Measurements from ENCODE around the gene STXBP5.

STXBP5 gene

GRCh38 chr6:147299035-147299434 is 94.8 kb downstream of the STXBP5 start:
- H3K27ac ChIP-seq (ENCODE audit: poor library complexity, severe bottlenecking): no peak overlapping the region
- peaks cover 11% of the 10 kb centered on the region for H3K9me3 ChIP-seq (ENCODE audit: severe bottlenecking)
- H3K27me3 ChIP-seq (ENCODE audit: insufficient read depth, poor library complexity, severe bottlenecking): no peaks in the 10 kb centered on the region
- no peak for TF ChIP-seq CTCF (IDR thresholded peaks at IDR 0.05; ENCODE audit: poor library complexity, severe bottlenecking)
- H3K4me1 ChIP-seq (ENCODE audit: insufficient read depth, poor library complexity, severe bottlenecking): no peaks in the 10 kb centered on the region
- DNase-seq (ENCODE audit: low spot score) (no peak), ATAC-seq (ENCODE audit: low read depth) (no peak)
- H3K4me3 ChIP-seq (ENCODE audit: severe bottlenecking): no peak overlapping the region
- H3K36me3 ChIP-seq (ENCODE audit: low read depth): peaks cover 55% of the 10 kb centered on the region

- peaks cover 11% of the 10 kb centered on the region for H3K9me3 ChIP-seq (ENCODE audit: severe bottlenecking)
- no peak overlapping the region for H3K27ac ChIP-seq (ENCODE audit: poor library complexity, severe bottlenecking)
- no peaks in the 10 kb centered on the region for H3K4me1 ChIP-seq (ENCODE audit: insufficient read depth, poor library complexity, severe bottlenecking)
- no peak for TF ChIP-seq CTCF (IDR thresholded peaks at IDR 0.05; ENCODE audit: poor library complexity, severe bottlenecking)
- H3K36me3 ChIP-seq (ENCODE audit: low read depth): peaks cover 45% of the 10 kb centered on the region
- DNase-seq (ENCODE audit: low spot score): no peak
- H3K4me3 ChIP-seq (ENCODE audit: severe bottlenecking): no peak overlapping the region
- H3K27me3 ChIP-seq (ENCODE audit: insufficient read depth, poor library complexity, severe bottlenecking): no peaks in the 10 kb centered on the region
- no peak for ATAC-seq (ENCODE audit: low read depth)
Observed at GRCh38 chr6:147301070-147301469, 96.9 kb downstream of the STXBP5 start.

GRCh38 chr6:147304016-147304415 is 99.8 kb downstream of the STXBP5 start:
- Histone ChIP-seq H3K4me1 (ENCODE audit: insufficient read depth, poor library complexity, severe bottlenecking) (no peaks in the 10 kb centered on the region), H3K27me3 (ENCODE audit: insufficient read depth, poor library complexity, severe bottlenecking) (no peaks in the 10 kb centered on the region), H3K36me3 (ENCODE audit: low read depth) (peaks cover 38% of the 10 kb centered on the region), H3K4me3 (ENCODE audit: severe bottlenecking) (no peak overlapping the region), H3K9me3 (ENCODE audit: severe bottlenecking) (peaks cover 2% of the 10 kb centered on the region), H3K27ac (ENCODE audit: poor library complexity, severe bottlenecking) (no peak overlapping the region)
- ATAC-seq (ENCODE audit: low read depth) (no peak), DNase-seq (ENCODE audit: low spot score) (no peak)
- TF ChIP-seq CTCF (IDR thresholded peaks at IDR 0.05; ENCODE audit: poor library complexity, severe bottlenecking): no peak

- Histone ChIP-seq H3K27ac (ENCODE audit: poor library complexity, severe bottlenecking) (no peak overlapping the region), H3K36me3 (ENCODE audit: low read depth) (peaks cover 62% of the 10 kb centered on the region)
Observed at GRCh38 chr6:147310521-147310920, 106.3 kb downstream of the STXBP5 start.

More at GRCh38 chr6:147310521-147310920, 106.3 kb downstream of the STXBP5 start:
- DNase-seq (ENCODE audit: low spot score): no peak
- no peak for TF ChIP-seq CTCF (IDR thresholded peaks at IDR 0.05; ENCODE audit: poor library complexity, severe bottlenecking)
- H3K9me3 ChIP-seq (ENCODE audit: severe bottlenecking): peaks cover 2% of the 10 kb centered on the region
- no peaks in the 10 kb centered on the region for H3K4me1 ChIP-seq (ENCODE audit: insufficient read depth, poor library complexity, severe bottlenecking)
- ATAC-seq (ENCODE audit: low read depth): no peak
- no peak overlapping the region for H3K4me3 ChIP-seq (ENCODE audit: severe bottlenecking)
- H3K27me3 ChIP-seq (ENCODE audit: insufficient read depth, poor library complexity, severe bottlenecking): no peaks in the 10 kb centered on the region

Data from RWPE2 (cell line).